Tibial artery (tissue), 4 donors: Measurements from ENCODE around the gene USP51.
"Not testable (repeated sequence)": the region's sequence is repeated elsewhere in the genome, so short reads cannot be mapped to it uniquely, and the experiment has no call there.

ENCODE experiments used
- DNase-seq, 2 donors: peaks; one replicate each; pipeline ENCODE4 v3.0.0-alpha.2; 2019
- H3K27ac ChIP-seq, 2 donors: fragments of 200-600 bp; sonication (generic) in 1 of 2; 1 replicate in 1 of 2; 2 replicates in 1 of 2; pipeline ENCODE4 v1.5.1; 2018 to 2019; ENCODE audit warnings: mild to moderate bottlenecking in 1 of 2
- H3K27me3 ChIP-seq, 2 donors: fragments of 200-600 bp; sonication (generic) in 1 of 2; one replicate each; pipeline versions ENCODE4 v1.5.1 to v1.6.0; 2016 to 2019
- H3K36me3 ChIP-seq, 3 donors: fragments of 200-600 bp; sonication (generic) in 2 of 3; one replicate each; pipeline ENCODE4 v1.5.1; 2016 to 2019; ENCODE audit warnings: mild to moderate bottlenecking in 2 of 3
- H3K4me1 ChIP-seq, 4 donors: fragments of 200-600 bp; sonication (generic) in 2 of 4; 1 replicate in 3 of 4; 2 replicates in 1 of 4; pipeline ENCODE4 v1.5.1; 2016 to 2019
- H3K4me3 ChIP-seq, 2 donors: fragments of 200-600 bp; sonication (generic) in 1 of 2; 1 replicate in 1 of 2; 2 replicates in 1 of 2; pipeline ENCODE4 v1.5.1; 2018 to 2019; ENCODE audit warnings: mild to moderate bottlenecking in 2 of 2
- H3K9me3 ChIP-seq, 3 donors: fragments of 200-600 bp; sonication (generic) in 1 of 3; one replicate each; pipeline ENCODE4 v1.5.1; 2016 to 2019
- intact Hi-C: fragments of 100-400 bp; cut with DNase I; formaldehyde crosslinking; loops from one replicate; pipeline ENCODE4 v1.15.0; 2023; ENCODE audit warnings: low total_unique reads
- TF ChIP-seq, protein P1 (sequence below), 2 experiments: fragments of 200-600 bp in 1 of 2; fragments of 450-650 bp in 1 of 2; IDR thresholded peaks; one replicate each; pipeline ENCODE4 v1.5.1; 2017 to 2019; ENCODE audit warnings: antibody characterized with exemption in 2 of 2, mild to moderate bottlenecking in 1 of 2, moderate library complexity in 1 of 2

The USP51 gene

DNA sequence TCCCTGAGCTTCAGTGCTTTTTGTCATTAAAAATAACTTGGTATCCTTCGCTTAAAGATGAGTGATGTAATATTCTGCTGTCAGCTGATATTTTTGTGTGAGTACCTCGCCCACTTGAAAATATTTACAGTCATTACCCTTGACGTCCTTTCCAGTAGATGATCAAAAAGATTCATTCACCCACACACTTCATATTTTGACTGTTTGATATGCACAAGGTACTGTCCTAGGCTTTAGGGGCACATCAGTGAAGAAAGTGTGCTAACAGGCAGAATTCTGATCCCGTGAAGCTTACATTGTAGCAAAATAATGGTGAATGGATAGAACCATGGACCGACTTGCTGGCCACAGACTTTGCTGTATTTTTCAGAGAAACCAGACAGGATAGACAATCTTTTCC lies 18.1 kb upstream of the USP51 start:
- H3K27ac ChIP-seq, H3K4me3 ChIP-seq, DNase-seq, intact Hi-C loops, H3K27me3 ChIP-seq, H3K36me3 ChIP-seq, H3K9me3 ChIP-seq, H3K4me1 ChIP-seq: not testable (repeated sequence)

DNA sequence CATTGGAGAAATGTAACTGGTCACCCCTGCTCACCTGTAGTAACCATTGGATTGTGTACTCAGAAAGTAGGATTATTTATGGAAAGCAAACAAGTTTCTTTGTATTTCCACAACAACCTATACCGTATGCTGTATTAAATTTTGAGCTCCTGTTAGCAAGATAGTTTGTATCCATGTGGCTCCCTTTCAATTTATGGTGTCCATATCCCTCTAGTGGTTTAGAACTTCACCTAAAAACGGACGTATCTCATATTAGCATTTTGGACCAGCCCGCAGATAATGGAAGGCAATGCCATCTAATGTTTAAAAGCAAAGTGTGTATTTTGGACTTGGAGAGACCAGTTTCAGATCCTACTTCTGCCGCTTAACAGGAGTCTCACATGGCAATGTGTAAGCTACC lies 17.4 kb upstream of the USP51 start:
- H3K27ac ChIP-seq, H3K36me3 ChIP-seq, H3K27me3 ChIP-seq, H3K4me1 ChIP-seq, H3K4me3 ChIP-seq, H3K9me3 ChIP-seq, DNase-seq, intact Hi-C loops: not testable (repeated sequence)

DNA sequence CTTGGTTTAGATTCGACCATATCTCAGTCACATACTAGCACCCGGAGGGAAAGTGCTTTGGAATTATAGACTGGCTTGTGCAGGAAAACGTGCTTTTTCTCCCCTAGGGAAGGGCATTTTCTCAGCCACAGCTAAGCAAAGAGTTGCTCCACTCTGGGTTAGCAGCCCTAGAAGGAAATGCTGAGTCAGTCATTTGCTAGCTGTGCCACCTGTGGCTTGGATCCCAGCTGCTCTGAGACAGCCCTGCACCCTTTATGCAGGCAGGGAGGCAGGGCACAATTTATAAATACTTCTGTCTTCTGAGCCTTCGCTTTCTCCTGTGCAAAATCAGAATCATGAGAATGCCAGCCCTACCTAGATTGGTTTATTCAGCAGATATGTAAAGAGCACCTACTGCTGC lies 1.3 kb upstream of the USP51 start:
- H3K9me3 ChIP-seq: no peaks in the 10 kb centered on the region
- TF ChIP-seq, protein P1, sequence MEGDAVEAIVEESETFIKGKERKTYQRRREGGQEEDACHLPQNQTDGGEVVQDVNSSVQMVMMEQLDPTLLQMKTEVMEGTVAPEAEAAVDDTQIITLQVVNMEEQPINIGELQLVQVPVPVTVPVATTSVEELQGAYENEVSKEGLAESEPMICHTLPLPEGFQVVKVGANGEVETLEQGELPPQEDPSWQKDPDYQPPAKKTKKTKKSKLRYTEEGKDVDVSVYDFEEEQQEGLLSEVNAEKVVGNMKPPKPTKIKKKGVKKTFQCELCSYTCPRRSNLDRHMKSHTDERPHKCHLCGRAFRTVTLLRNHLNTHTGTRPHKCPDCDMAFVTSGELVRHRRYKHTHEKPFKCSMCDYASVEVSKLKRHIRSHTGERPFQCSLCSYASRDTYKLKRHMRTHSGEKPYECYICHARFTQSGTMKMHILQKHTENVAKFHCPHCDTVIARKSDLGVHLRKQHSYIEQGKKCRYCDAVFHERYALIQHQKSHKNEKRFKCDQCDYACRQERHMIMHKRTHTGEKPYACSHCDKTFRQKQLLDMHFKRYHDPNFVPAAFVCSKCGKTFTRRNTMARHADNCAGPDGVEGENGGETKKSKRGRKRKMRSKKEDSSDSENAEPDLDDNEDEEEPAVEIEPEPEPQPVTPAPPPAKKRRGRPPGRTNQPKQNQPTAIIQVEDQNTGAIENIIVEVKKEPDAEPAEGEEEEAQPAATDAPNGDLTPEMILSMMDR (IDR thresholded peaks at IDR 0.05): no peak
- H3K27ac ChIP-seq: no peak overlapping the region
- DNase-seq: no peak
- H3K4me3 ChIP-seq: no peak overlapping the region
- no peaks in the 10 kb centered on the region for H3K36me3 ChIP-seq
- peaks cover 0 to 7% (median 2%) of the 10 kb centered on the region in 4 donors for H3K4me1 ChIP-seq
- no peaks in the 10 kb centered on the region for H3K27me3 ChIP-seq
- intact Hi-C loops: no loop called here

DNA sequence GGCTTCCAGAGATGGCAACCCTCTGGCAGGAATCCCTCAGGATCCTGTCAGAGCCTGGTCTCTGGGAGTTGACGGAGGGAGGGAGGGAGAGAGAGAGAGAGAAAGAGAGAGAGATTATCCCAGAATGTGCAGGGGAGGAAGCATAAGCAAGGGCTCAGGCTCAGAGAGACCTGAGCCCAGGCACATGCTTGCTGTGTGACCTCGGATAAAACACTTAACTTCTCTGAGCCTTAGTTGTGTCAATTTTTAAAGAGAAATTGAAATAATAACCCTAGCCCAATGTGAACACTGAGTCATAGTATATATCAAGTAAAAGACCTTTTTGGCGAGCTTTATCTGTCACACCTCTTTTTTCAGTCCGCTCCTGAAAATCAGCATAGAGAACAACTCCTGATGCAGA lies 473 bp upstream of the USP51 start:
- Histone ChIP-seq H3K27me3 (no peaks in the 10 kb centered on the region), H3K4me1 (peaks cover 0 to 7% (median 2%) of the 10 kb centered on the region in 4 donors), H3K4me3 (peak overlapping the region; percentile 76 to 84), H3K27ac (peak overlapping the region; percentile 92 to 96), H3K36me3 (no peaks in the 10 kb centered on the region), H3K9me3 (no peaks in the 10 kb centered on the region)
- intact Hi-C loops: no loop called here
- TF ChIP-seq, protein P1 (IDR thresholded peaks at IDR 0.05): no peak
- DNase-seq: no peak

DNA sequence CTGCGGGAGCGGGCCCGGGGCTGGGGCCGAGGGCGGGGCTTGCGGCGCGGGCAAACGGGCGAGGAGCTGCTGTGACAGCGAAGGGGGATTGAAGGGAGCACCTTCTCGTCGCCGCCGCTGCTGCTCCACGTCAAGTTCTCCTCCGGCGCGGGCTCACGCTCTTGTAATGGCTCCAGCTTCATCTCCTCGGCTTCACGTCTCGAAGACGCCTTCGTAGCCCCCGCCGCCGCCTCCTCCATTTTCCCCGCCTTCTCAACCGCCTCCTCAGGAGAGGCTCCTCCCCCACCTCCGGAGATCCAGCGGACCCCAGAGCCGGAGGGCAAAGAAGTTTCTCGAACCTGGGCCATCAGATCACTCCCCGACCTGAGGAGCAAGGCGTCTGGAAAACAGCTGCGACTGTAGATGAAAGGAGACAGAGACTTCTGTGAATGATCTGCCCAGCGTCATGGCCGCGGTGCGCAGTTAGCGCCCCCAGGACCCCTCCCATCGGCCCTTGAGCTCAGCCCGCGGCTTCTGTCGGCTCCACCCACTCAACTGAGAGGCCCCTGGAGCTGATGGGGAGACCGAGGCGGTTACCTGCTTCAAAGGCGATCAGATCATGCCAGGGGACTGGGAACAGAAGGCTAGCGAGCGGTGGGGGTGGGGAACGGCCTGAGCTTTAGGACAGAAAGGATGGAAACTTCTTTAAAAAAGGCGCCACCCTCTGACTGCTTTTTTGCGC lies 895 bp downstream of the USP51 start:
- Histone ChIP-seq H3K27me3 (no peaks in the 10 kb centered on the region), H3K9me3 (no peaks in the 10 kb centered on the region), H3K36me3 (no peaks in the 10 kb centered on the region), H3K4me3 (peak overlapping the region; percentile 76 to 84), H3K27ac (peak overlapping the region; percentile 92 to 96), H3K4me1 (peaks cover 0 to 7% (median 2%) of the 10 kb centered on the region in 4 donors)
- TF ChIP-seq, protein P1 (IDR thresholded peaks at IDR 0.05): no peak
- intact Hi-C loops: no loop called here
- DNase-seq: peak; percentile 59 to 88

DNA sequence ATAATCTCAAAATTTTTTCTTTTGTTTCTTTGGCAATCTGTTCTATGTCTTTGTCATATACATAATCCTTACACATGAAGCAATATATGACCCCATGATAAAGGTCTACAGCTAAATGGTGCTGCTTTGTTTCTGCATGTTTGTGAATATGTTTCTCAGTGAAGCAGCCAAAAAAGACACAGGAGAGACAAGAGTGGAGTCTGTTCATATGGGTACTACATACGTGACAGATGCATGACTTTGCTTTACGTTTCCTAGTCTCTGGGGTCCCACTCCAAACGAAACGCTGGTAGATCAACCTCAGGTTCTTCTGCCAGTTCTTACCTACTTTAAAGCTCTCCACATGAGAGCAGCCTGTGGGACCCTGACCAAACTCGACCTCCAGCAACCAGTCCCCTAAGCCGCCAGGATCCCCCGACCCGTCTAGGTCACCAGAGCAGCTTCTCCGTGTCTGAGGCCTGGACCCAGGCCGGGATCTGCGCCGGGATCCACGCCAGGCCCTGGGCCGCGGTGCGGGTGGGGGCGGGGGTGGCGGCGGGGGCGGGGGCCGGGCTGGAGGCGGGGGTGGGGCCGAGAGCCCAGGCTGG lies 1.5 kb downstream of the USP51 start:
- DNase-seq: no peak
- TF ChIP-seq, protein P1 (IDR thresholded peaks at IDR 0.05): no peak

More for the DNA sequence above, 1.5 kb downstream of the USP51 start:
- intact Hi-C loops: no loop called here
- Histone ChIP-seq H3K27ac (peak overlapping the region; percentile 92 to 96), H3K4me3 (peak overlapping the region; percentile 76 to 84), H3K36me3 (no peaks in the 10 kb centered on the region), H3K4me1 (peaks cover 0 to 7% (median 2%) of the 10 kb centered on the region in 4 donors), H3K9me3 (no peaks in the 10 kb centered on the region), H3K27me3 (no peaks in the 10 kb centered on the region)
